ENCODE results near the gene LRRC75B.
"Not testable (repeated sequence)": the region's sequence is repeated elsewhere in the genome, so short reads cannot be mapped to it uniquely, and the experiment has no call there.

The LRRC75B gene

GRCh38 chr22:24602105-24602749 lies 9.4 kb upstream of the LRRC75B start:
- DNase-seq = not testable (repeated sequence)

GRCh38 chr22:24601217-24602104 lies 8.6 kb upstream of the LRRC75B start:
- no peak for DNase-seq

- not testable (repeated sequence) for DNase-seq
Measured at GRCh38 chr22:24599958-24600715, 7.3 kb upstream of the LRRC75B start.

GRCh38 chr22:24599514-24599913 lies 6.6 kb upstream of the LRRC75B start:
- no peak for DNase-seq

GRCh38 chr22:24597076-24597475 lies 4.2 kb upstream of the LRRC75B start:
- not testable (repeated sequence) for DNase-seq

- DNase-seq = no peak
Measured at GRCh38 chr22:24595863-24596262, 3.0 kb upstream of the LRRC75B start.

GRCh38 chr22:24595228-24595627 lies 2.4 kb upstream of the LRRC75B start:
- DNase-seq = no peak

GRCh38 chr22:24594569-24595120 lies 1.8 kb upstream of the LRRC75B start:
- no peak for DNase-seq

- no peak for DNase-seq
Measured at GRCh38 chr22:24593836-24594568, 1.1 kb upstream of the LRRC75B start.

GRCh38 chr22:24593559-24593835 lies 624 bp upstream of the LRRC75B start:
- not testable (repeated sequence) for DNase-seq

- no peak for DNase-seq
Measured at GRCh38 chr22:24592058-24592850, 619 bp downstream of the LRRC75B start.

- DNase-seq = no peak
Measured at GRCh38 chr22:24591286-24591830, 1.5 kb downstream of the LRRC75B start.

- no peak for DNase-seq
Measured at GRCh38 chr22:24590596-24591173, 2.2 kb downstream of the LRRC75B start.

GRCh38 chr22:24589518-24590030 lies 3.3 kb downstream of the LRRC75B start:
- DNase-seq = no peak

GRCh38 chr22:24588757-24589481 lies 4.0 kb downstream of the LRRC75B start:
- DNase-seq = no peak

GRCh38 chr22:24588381-24588756 lies 4.5 kb downstream of the LRRC75B start:
- DNase-seq = no peak

- DNase-seq = no peak
Measured at GRCh38 chr22:24587948-24588347, 4.9 kb downstream of the LRRC75B start.

- no peak for DNase-seq
Measured at GRCh38 chr22:24587251-24587650, 5.6 kb downstream of the LRRC75B start.

- DNase-seq = no peak
Measured at GRCh38 chr22:24585927-24586546, 6.8 kb downstream of the LRRC75B start.

GRCh38 chr22:24585461-24585860 lies 7.4 kb downstream of the LRRC75B start:
- DNase-seq = no peak

Measured in NCI-H1105 (cell line).